Retinal pigment epithelial cell (primary cell): Measurements from ENCODE around the gene PTH2R.

Source experiments
- DNase-seq: peaks from one replicate; pipeline ENCODE4 v3.0.0-alpha.2; 2010; ENCODE audit warnings: low read depth
- H3K4me3 ChIP-seq: 2 replicates; pipeline ENCODE4 v1.5.1; 2011; ENCODE audit warnings: mild to moderate bottlenecking, low read length, control low read depth, moderate library complexity
- CTCF ChIP-seq: conservative IDR thresholded peaks from 2 replicates; pipeline ENCODE4 v1.5.1; 2011; ENCODE audit warnings: low read depth, low read length, control low read depth, inconsistent platforms

Gene PTH2R

GRCh38 chr2:208406474-208407451 is at the start of gene PTH2R:
Gene PTH2R (plus strand): TSS chr2:208406792. CDS start chr2:208407044, 252 bp downstream.
- DNase-seq = no peak

GRCh38 chr2:208356846-208357574 is 49.6 kb upstream of the PTH2R start:
- H3K4me3 ChIP-seq = no peak overlapping the region
- no peak for TF ChIP-seq CTCF
- DNase-seq = no peak

More at GRCh38 chr2:208406474-208407451, at the start of gene PTH2R:
- peak; percentile 5 for TF ChIP-seq CTCF
- H3K4me3 ChIP-seq = peak within 1 kb of the TSS; percentile 43

GRCh38 chr2:208358758-208359631 is 47.6 kb upstream of the PTH2R start:
- TF ChIP-seq CTCF = no peak
- H3K4me3 ChIP-seq = no peak overlapping the region
- no peak for DNase-seq

- no peak overlapping the region for H3K4me3 ChIP-seq
- no peak for TF ChIP-seq CTCF
- no peak for DNase-seq
Measured at GRCh38 chr2:208359632-208359986, 47.0 kb upstream of the PTH2R start.

GRCh38 chr2:208360259-208361076 is 46.1 kb upstream of the PTH2R start:
- DNase-seq = no peak
- TF ChIP-seq CTCF = no peak
- no peak overlapping the region for H3K4me3 ChIP-seq

- no peak for DNase-seq
- no peak overlapping the region for H3K4me3 ChIP-seq
- no peak for TF ChIP-seq CTCF
Measured at GRCh38 chr2:208361077-208361441, 45.5 kb upstream of the PTH2R start.
